ENCODE data around the gene DDX11. TPM values are rescaled to one million over a fixed set of nuclear protein-coding genes. Genes with fewer than 3 reads are reported as not detected.
"Not testable (repeated sequence)": the region's sequence is repeated elsewhere in the genome, so short reads cannot be mapped to it uniquely, and the experiment has no call there.

The DDX11 gene
- total RNA-seq, 1 experiment from 2014 or later = 136 TPM

- DNase-seq (ENCODE audit: low read depth, low spot score) (no peak), ATAC-seq (no peak)
- H3K9ac ChIP-seq (ENCODE audit: low read length) = no peak overlapping the region
- H4K20me1 ChIP-seq (ENCODE audit: insufficient read depth) = no peaks in the 10 kb centered on the region
- RAD21 ChIA-PET (ENCODE audit: low non-redundant PET in 1 of 2, low total read pairs in 2 of 2, uncharacterized antibody in 2 of 2, unreplicated experiment in 2 of 2) = no interaction called here
- POLR2A ChIA-PET = no interaction called here
- no peak overlapping the region for H3K4me2 ChIP-seq (ENCODE audit: low read length)
- no peaks in the 10 kb centered on the region for H3K9me2 ChIP-seq (ENCODE audit: insufficient read depth)
- no peaks in the 10 kb centered on the region for H3K36me3 ChIP-seq (ENCODE audit: control insufficient read depth in 1 of 2, insufficient read depth in 2 of 2, low read length in 2 of 2)
- H3K4me3 ChIP-seq (replicated peaks in 1 of 2; ENCODE audit: low read depth in 1 of 2, low read length in 2 of 2) = no peak overlapping the region
- no peaks in the 10 kb centered on the region for H3K9me3 ChIP-seq (ENCODE audit: control insufficient read depth in 1 of 2, insufficient read depth in 1 of 2, low read depth in 1 of 2, low read length in 2 of 2)
- no peak overlapping the region for H3K27ac ChIP-seq (ENCODE audit: low read depth, low read length)
- no peaks in the 10 kb centered on the region for H3K27me3 ChIP-seq (ENCODE audit: insufficient read depth, low read length)
- H2AFZ ChIP-seq (ENCODE audit: low read depth, low read length, poor library complexity, severe bottlenecking) = no peak overlapping the region
- BruUV-seq (replicated peaks) = no TSS peak
- H3K4me1 ChIP-seq (ENCODE audit: control insufficient read depth in 1 of 2, insufficient read depth in 2 of 2, low read length in 2 of 2) = peaks cover 12 to 22% of the 10 kb centered on the region in 2 experiments; a peak in 3 of 4 replicates
- intact Hi-C loops (cut with micrococcal nuclease) = no loop called here
- H3K79me2 ChIP-seq (ENCODE audit: insufficient read depth, low read length) = no peaks in the 10 kb centered on the region
- CTCF ChIA-PET = no interaction called here
- TF ChIP-seq EZH2phosphoT487 (IDR thresholded peaks at IDR 0.05; ENCODE audit: borderline replicate concordance) = no peak
- TF ChIP-seq EZH2 (IDR thresholded peaks at IDR 0.05) = no peak
Observed at GRCh38 chr12:31119803-31120211, 46.1 kb downstream of the DDX11 start.

DNA sequence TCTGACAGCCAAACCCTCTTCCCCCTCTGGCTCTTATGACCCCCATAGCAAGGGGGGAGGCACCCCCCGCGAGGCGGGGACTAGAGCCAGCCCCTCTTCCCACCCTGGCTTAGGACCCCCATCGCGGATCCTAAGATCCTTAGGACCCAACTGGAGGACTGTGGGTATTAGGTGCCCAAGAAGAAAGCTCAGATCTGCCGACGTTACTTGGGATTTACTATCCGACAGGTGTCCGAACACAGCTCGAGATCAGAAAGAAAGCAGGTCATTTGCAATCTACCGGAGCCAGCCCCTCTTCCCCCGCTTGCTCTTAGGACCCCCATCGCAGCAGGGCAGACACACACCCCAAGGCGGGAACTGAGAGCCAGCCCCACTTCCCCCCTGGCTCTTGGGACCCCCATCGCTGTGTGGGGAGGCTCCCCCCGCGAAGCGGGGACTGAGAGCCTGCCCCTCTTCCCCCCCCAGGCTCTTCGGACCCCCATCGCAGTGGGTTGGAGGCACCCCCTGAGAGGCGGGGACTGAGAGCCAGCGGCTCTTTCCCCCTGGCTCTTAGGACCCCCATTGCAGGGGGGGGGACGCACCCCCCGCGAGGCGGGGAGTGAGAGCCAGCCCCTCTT, 46.8 kb downstream of the DDX11 start:
- Histone ChIP-seq H3K9me3 (ENCODE audit: control insufficient read depth in 1 of 2, insufficient read depth in 1 of 2, low read depth in 1 of 2, low read length in 2 of 2) (no peaks in the 10 kb centered on the region), H4K20me1 (ENCODE audit: insufficient read depth) (no peaks in the 10 kb centered on the region), H3K27me3 (ENCODE audit: insufficient read depth, low read length) (no peaks in the 10 kb centered on the region), H3K4me2 (ENCODE audit: low read length) (no peak overlapping the region), H3K36me3 (ENCODE audit: control insufficient read depth in 1 of 2, insufficient read depth in 2 of 2, low read length in 2 of 2) (no peaks in the 10 kb centered on the region), H3K4me3 (replicated peaks in 1 of 2; ENCODE audit: low read depth in 1 of 2, low read length in 2 of 2) (no peak overlapping the region), H2AFZ (ENCODE audit: low read depth, low read length, poor library complexity, severe bottlenecking) (no peak overlapping the region), H3K9me2 (ENCODE audit: insufficient read depth) (no peaks in the 10 kb centered on the region), H3K4me1 (ENCODE audit: control insufficient read depth in 1 of 2, insufficient read depth in 2 of 2, low read length in 2 of 2) (peaks cover 12 to 22% of the 10 kb centered on the region in 2 experiments; a peak in 3 of 4 replicates), H3K27ac (ENCODE audit: low read depth, low read length) (no peak overlapping the region), H3K79me2 (ENCODE audit: insufficient read depth, low read length) (no peaks in the 10 kb centered on the region), H3K9ac (ENCODE audit: low read length) (no peak overlapping the region)
- ATAC-seq (no peak), DNase-seq (ENCODE audit: low read depth, low spot score) (no peak)
- RAD21 ChIA-PET (ENCODE audit: low non-redundant PET in 1 of 2, low total read pairs in 2 of 2, uncharacterized antibody in 2 of 2, unreplicated experiment in 2 of 2) = no interaction called here
- intact Hi-C loops (cut with micrococcal nuclease) = no loop called here
- POLR2A ChIA-PET = no interaction called here
- CTCF ChIA-PET = no interaction called here
- TF ChIP-seq EZH2phosphoT487 (IDR thresholded peaks at IDR 0.05; ENCODE audit: borderline replicate concordance) = no peak
- no peak for TF ChIP-seq CTCF (IDR thresholded peaks at IDR 0.05 in 2 of 3, conservative IDR thresholded peaks at IDR 0.05 in 1 of 3; ENCODE audit: borderline replicate concordance in 1 of 3, insufficient read depth in 1 of 3, low read depth in 2 of 3, low read length in 2 of 3)
- no peak for TF ChIP-seq YY1 (IDR thresholded peaks at IDR 0.05; ENCODE audit: extremely low read depth, insufficient replicate concordance, low read depth, low read length)
- TF ChIP-seq CEBPB (IDR thresholded peaks at IDR 0.05; ENCODE audit: low read depth) = no peak
- TF ChIP-seq, protein P1, sequence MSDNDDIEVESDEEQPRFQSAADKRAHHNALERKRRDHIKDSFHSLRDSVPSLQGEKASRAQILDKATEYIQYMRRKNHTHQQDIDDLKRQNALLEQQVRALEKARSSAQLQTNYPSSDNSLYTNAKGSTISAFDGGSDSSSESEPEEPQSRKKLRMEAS (IDR thresholded peaks at IDR 0.05) = no peak
- no peak for TF ChIP-seq POLR2A (IDR thresholded peaks at IDR 0.05; ENCODE audit: borderline replicate concordance, extremely low read depth, insufficient read depth, insufficient read length)
- no TSS peak for BruUV-seq (replicated peaks)

GRCh38 chr12:31121022-31121728, 47.5 kb downstream of the DDX11 start:
- POLR2A ChIA-PET; H3K27ac ChIP-seq (ENCODE audit: low read depth, low read length); H3K4me2 ChIP-seq (ENCODE audit: low read length); intact Hi-C loops (cut with micrococcal nuclease); H3K9ac ChIP-seq (ENCODE audit: low read length); CTCF ChIA-PET; H2AFZ ChIP-seq (ENCODE audit: low read depth, low read length, poor library complexity, severe bottlenecking); RAD21 ChIA-PET (ENCODE audit: low non-redundant PET in 1 of 2, low total read pairs in 2 of 2, uncharacterized antibody in 2 of 2, unreplicated experiment in 2 of 2); H3K79me2 ChIP-seq (ENCODE audit: insufficient read depth, low read length); BruUV-seq (replicated peaks); H3K36me3 ChIP-seq (ENCODE audit: control insufficient read depth in 1 of 2, insufficient read depth in 2 of 2, low read length in 2 of 2); H3K9me2 ChIP-seq (ENCODE audit: insufficient read depth); H3K27me3 ChIP-seq (ENCODE audit: insufficient read depth, low read length); H4K20me1 ChIP-seq (ENCODE audit: insufficient read depth); H3K4me3 ChIP-seq (replicated peaks in 1 of 2; ENCODE audit: low read depth in 1 of 2, low read length in 2 of 2); DNase-seq (ENCODE audit: low read depth, low spot score); H3K9me3 ChIP-seq (ENCODE audit: control insufficient read depth in 1 of 2, insufficient read depth in 1 of 2, low read depth in 1 of 2, low read length in 2 of 2); ATAC-seq: not testable (repeated sequence)
- H3K4me1 ChIP-seq (ENCODE audit: control insufficient read depth in 1 of 2, insufficient read depth in 2 of 2, low read length in 2 of 2) = peaks cover 12 to 22% of the 10 kb centered on the region in 2 experiments; a peak in 3 of 4 replicates
